ENCODE measurements around the gene RFLNA. TPM values are rescaled to one million over a fixed set of nuclear protein-coding genes. Genes with fewer than 3 reads are reported as not detected.

The RFLNA gene
- total and polyA plus RNA-seq, 2 of the 4 experiments (the other 2 are of a cell fraction) = not detected

- H3K27ac ChIP-seq (ENCODE audit: insufficient read depth, low read length) = no peak overlapping the region
- H3K4ac ChIP-seq (ENCODE audit: low read depth, low read length) = no peak overlapping the region
- H2BK120ac ChIP-seq (ENCODE audit: low read depth, low read length) = no peak overlapping the region
- H3K9me3 ChIP-seq (ENCODE audit: control insufficient read depth, insufficient read depth, low read length) = no peaks in the 10 kb centered on the region
- H3K4me1 ChIP-seq (ENCODE audit: control insufficient read depth, insufficient read depth, low read length) = no peaks in the 10 kb centered on the region
- peaks cover 34 to 62% of the 10 kb centered on the region in 2 experiments for H3K79me1 ChIP-seq (ENCODE audit: low read depth in 1 of 2, low read length in 2 of 2)
- no peaks in the 10 kb centered on the region for H3K27me3 ChIP-seq (ENCODE audit: control insufficient read depth, insufficient read depth, low read length)
- CTCF ChIA-PET = interaction anchor here (1.2 kb wide), 2 partner anchors 31 to 423 kb away, joined by 3 read pairs; no protein-coding TSS in a partner anchor
- no peak overlapping the region for H3K18ac ChIP-seq (ENCODE audit: low read depth, low read length)
- intact Hi-C loops (cut with micrococcal nuclease) (no loop called here), in situ Hi-C loops (cut with MboI; ENCODE audit: low sequenced_read_pairs) (no loop called here), dilution Hi-C loops (cut with HindIII; ENCODE audit: low sequenced_read_pairs, unreplicated experiment) (no loop called here)
- H3K4me3 ChIP-seq (ENCODE audit: insufficient read depth, low read depth, low read length) = no peak overlapping the region
- H3K9ac ChIP-seq (ENCODE audit: low read depth, low read length) = no peak overlapping the region
- H4K91ac ChIP-seq (ENCODE audit: insufficient read depth, low read depth, low read length) = no peak overlapping the region
- H2AK5ac ChIP-seq (ENCODE audit: low read depth, low read length) = no peak overlapping the region
- BruUV-seq (replicated peaks) = no TSS peak
- POLR2A ChIA-PET (ENCODE audit: unreplicated experiment) = no interaction called here
- TF ChIP-seq CEBPB (IDR thresholded peaks at IDR 0.05; ENCODE audit: low read depth, low read length) (no peak), RFX5 (IDR thresholded peaks at IDR 0.05; ENCODE audit: low read depth, low read length) (no peak), RCOR1 (IDR thresholded peaks at IDR 0.05; ENCODE audit: insufficient replicate concordance, low read length) (no peak), NFE2L2 (IDR thresholded peaks at IDR 0.05; ENCODE audit: low read depth, low read length) (no peak), SMC3 (IDR thresholded peaks at IDR 0.05; ENCODE audit: low read depth, low read length) (no peak), MAFK (IDR thresholded peaks at IDR 0.05; ENCODE audit: low read depth, low read length) (no peak), POLR2A (IDR thresholded peaks at IDR 0.05; ENCODE audit: low read depth, low read length) (no peak), BHLHE40 (IDR thresholded peaks at IDR 0.05; ENCODE audit: low read depth, low read length) (no peak), MXI1 (IDR thresholded peaks at IDR 0.05; ENCODE audit: borderline replicate concordance, low read depth, low read length) (no peak)
- TF ChIP-seq, protein P1, sequence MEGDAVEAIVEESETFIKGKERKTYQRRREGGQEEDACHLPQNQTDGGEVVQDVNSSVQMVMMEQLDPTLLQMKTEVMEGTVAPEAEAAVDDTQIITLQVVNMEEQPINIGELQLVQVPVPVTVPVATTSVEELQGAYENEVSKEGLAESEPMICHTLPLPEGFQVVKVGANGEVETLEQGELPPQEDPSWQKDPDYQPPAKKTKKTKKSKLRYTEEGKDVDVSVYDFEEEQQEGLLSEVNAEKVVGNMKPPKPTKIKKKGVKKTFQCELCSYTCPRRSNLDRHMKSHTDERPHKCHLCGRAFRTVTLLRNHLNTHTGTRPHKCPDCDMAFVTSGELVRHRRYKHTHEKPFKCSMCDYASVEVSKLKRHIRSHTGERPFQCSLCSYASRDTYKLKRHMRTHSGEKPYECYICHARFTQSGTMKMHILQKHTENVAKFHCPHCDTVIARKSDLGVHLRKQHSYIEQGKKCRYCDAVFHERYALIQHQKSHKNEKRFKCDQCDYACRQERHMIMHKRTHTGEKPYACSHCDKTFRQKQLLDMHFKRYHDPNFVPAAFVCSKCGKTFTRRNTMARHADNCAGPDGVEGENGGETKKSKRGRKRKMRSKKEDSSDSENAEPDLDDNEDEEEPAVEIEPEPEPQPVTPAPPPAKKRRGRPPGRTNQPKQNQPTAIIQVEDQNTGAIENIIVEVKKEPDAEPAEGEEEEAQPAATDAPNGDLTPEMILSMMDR (conservative IDR thresholded peaks at IDR 0.05; ENCODE audit: low read depth, low read length) = no peak
- H2BK5ac ChIP-seq (ENCODE audit: low read depth, low read length, poor library complexity, severe bottlenecking) = no peak overlapping the region
- H3K23ac ChIP-seq (ENCODE audit: low read depth, low read length) = no peak overlapping the region
- H3K36me3 ChIP-seq (ENCODE audit: control insufficient read depth, insufficient read depth, low read length) = peaks cover 91% of the 10 kb centered on the region
- no peak overlapping the region for H4K5ac ChIP-seq (ENCODE audit: low read depth, low read length)
- H2BK20ac ChIP-seq (ENCODE audit: low read depth, low read length) = no peak overlapping the region
- ATAC-seq (ENCODE audit: low read depth) = no peak
- no peaks in the 10 kb centered on the region for H3K9me1 ChIP-seq (ENCODE audit: insufficient read depth, low read length)
- H3K4me2 ChIP-seq (ENCODE audit: low read depth, low read length) = no peak overlapping the region
- no peak overlapping the region for H2BK15ac ChIP-seq (ENCODE audit: low read depth, low read length)
- peak overlapping the region; percentile 67 for H2AK9ac ChIP-seq (replicated peaks; ENCODE audit: low read depth, low read length, poor library complexity)
- no peak overlapping the region for H3K56ac ChIP-seq (ENCODE audit: extremely low read depth, insufficient read depth, low read length)
- H3K14ac ChIP-seq (replicated peaks; ENCODE audit: low read depth, low read length) = no peak overlapping the region
- DNase-seq = no peak
- peaks cover 29% of the 10 kb centered on the region for H4K20me1 ChIP-seq (ENCODE audit: insufficient read depth, low read length)
- H4K8ac ChIP-seq (ENCODE audit: low read depth in 2 of 2, low read length in 2 of 2) = no peak overlapping the region
- WGBS, 2 experiments (ENCODE audit: extremely low coverage in 2 of 2, insufficient read length in 1 of 2) = 89% methylated on average over 22 of the region's 32 CpGs; no CpG with 5 or more reads in 1 of the 2 experiments
- H2AFZ ChIP-seq (replicated peaks; ENCODE audit: low read length, poor library complexity) = peak overlapping the region; percentile 62
Observed at GRCh38 chr12:124348659-124349380, 53.9 kb downstream of the RFLNA start.

Data from IMR-90 (cell line).